Esophagus muscularis mucosa (tissue), 4 donors: ENCODE results near the gene BMP4.

Experiments used
- CTCF ChIP-seq, 3 experiments: fragments of 200-600 bp in 2 of 3; fragments of 450-650 bp in 1 of 3; sonication (generic) in 2 of 3; IDR thresholded peaks; one replicate each; pipeline ENCODE4 v1.5.1; 2017 to 2019; ENCODE audit warnings: antibody characterized with exemption in 3 of 3, mild to moderate bottlenecking in 2 of 3, moderate library complexity in 1 of 3
- EP300 ChIP-seq: sonication (generic); formaldehyde crosslinking; IDR thresholded peaks from one replicate; pipeline ENCODE4 v1.6.1; 2017; ENCODE audit warnings: antibody characterized with exemption
- POLR2A ChIP-seq: fragments of 450-650 bp; IDR thresholded peaks from one replicate; pipeline ENCODE4 v1.6.1; 2017; ENCODE audit warnings: antibody characterized with exemption, moderate library complexity, mild to moderate bottlenecking, low read depth
- POLR2AphosphoS5 ChIP-seq, 2 donors: sonication (generic); formaldehyde crosslinking; IDR thresholded peaks; one replicate each; pipeline ENCODE4 v1.6.1; 2017; ENCODE audit warnings: antibody characterized with exemption in 2 of 2

- TF ChIP-seq CTCF (IDR thresholded peaks at IDR 0.05) (peak in 1 of 3 experiments; percentile 42), POLR2A (no peak), EP300 (no peak), POLR2AphosphoS5 (IDR thresholded peaks at IDR 0.05) (no peak)
Observed at GRCh38 chr14:53963320-53964227, 6.9 kb upstream of the BMP4 start.
